NCI-H1694 treated with DMSO at 0.1 percent for 48 hours (cell line): ENCODE measurements around the gene CDK5RAP3.
"Not testable (repeated sequence)": the region's sequence is repeated elsewhere in the genome, so short reads cannot be mapped to it uniquely, and the experiment has no call there.

Experiments
- DNase-seq: peaks from one replicate; lab custom pipeline; 2025; lab: John Stamatoyannopoulos, UW

CDK5RAP3 gene, protein sequence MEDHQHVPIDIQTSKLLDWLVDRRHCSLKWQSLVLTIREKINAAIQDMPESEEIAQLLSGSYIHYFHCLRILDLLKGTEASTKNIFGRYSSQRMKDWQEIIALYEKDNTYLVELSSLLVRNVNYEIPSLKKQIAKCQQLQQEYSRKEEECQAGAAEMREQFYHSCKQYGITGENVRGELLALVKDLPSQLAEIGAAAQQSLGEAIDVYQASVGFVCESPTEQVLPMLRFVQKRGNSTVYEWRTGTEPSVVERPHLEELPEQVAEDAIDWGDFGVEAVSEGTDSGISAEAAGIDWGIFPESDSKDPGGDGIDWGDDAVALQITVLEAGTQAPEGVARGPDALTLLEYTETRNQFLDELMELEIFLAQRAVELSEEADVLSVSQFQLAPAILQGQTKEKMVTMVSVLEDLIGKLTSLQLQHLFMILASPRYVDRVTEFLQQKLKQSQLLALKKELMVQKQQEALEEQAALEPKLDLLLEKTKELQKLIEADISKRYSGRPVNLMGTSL

DNA sequence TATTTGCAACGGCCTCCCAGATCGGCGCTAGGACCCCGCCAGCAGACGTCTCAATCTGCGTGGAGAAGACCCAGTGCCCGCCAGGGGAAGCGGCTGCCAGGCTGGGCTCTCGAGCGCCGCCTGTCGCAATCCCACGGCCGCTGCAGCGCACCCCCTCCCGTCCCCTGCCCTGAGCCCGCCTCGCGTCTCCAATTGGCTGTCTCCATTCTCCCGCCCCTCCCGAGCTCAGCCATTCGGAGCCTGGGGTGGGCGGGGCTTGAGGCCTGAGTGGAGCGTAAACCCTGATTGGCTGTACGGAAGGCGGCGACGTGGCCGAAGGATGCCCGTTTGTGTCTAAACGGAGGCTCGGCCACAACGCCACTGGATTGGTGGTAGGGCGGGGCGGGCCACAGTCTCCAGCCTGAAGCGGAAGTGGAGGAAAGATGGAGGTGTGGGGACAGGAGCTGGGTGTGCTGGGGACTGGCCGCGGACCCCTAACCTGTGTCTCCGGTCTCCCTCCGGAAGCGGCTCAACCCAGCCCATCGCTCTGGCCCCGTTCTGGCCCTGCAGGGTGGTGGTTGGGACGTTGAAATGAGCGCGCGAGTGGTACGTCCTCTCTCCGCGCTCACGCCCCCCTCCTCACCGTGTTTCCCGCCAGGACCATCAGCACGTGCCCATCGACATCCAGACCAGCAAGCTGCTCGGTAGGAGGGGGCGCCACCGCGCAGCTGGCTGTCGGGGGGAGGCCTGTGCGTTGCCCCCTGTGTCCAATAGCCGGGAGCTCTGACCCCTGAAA is at the start of gene CDK5RAP3:
CDK5RAP3 (plus strand) TSS at position 389 of the 775 bp plus-strand sequence; CDS start at position 423, 34 bp downstream.
- peak; percentile 99 for DNase-seq

DNA sequence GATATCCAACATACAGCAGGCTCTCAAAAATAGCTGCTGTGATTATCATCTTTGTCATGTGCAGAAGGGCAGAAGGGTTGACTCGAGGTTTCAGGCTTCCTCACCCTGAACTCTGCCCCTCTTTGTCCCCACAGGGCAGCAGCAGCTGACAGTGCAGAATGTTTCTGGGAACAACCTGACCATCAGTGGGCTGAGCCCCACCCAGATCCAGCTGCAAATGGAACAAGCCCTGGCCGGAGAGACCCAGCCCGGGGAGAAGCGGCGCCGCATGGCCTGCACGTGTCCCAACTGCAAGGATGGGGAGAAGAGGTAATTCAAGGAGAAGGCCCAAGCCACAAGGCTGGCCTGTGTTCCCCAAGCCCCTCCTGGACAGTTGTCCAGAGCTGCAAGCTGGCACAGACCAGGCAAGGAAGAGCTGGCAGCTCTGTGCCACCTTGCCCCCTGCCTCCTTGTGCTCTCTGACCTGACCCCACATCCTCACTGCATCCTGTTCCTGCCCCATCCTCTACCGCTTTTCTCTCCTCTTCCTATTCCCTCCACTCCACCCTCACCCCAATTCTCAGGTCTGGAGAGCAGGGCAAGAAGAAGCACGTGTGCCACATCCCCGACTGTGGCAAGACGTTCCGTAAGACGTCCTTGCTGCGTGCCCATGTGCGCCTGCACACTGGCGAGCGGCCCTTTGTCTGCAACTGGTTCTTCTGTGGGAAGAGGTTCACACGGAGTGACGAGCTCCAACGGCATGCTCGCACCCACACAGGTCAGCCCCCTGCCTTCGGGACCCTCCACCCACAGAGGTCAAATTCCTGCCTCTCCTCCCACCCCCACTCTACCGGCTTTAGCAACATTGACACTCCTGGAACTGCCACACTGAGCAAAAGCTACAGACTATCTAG is 45.9 kb upstream of the CDK5RAP3 start:
- DNase-seq, result no peak

DNA sequence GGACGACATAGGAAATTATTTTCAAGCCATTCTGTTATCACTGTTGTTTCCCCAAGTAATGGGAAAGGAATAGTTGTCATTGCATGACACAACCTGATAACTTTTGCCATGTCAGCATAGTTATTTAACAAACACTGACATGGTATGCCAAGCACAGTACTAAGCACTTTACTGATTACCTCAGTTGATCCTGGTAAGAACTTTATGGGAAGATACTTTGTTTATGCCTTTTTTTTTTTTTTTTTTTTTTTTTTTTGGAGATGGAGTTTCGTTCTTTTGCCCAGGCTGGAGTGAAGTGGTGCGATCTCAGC is 45.3 kb upstream of the CDK5RAP3 start:
- DNase-seq, result no peak

DNA sequence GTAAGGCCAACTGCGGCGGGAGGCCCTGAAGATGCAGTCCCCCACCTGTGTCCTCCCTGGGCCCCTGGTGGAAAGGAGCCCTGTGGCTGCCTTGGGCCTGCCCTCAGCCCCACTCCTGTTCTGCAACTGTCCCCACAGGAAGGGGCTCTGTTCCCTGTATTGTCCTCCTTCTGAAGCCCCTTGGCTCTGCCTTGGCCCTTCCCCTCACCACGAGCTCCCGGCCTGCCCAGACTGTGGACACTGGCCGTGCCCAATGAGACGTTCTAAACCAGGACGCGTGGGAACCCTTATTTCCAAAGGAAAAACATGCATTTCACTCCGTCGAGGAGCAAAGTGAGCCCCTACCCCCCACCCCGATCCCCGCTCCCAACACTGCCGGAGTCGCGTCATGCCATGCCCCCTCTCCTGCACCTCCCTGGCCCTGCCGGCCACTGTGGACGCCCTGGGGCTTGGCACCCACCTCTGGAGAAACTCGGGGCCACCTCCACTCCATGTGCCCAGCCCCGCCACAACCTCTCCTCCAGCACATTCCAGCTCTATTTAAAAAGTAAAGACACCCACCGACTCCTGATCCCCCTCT is 43.0 kb upstream of the CDK5RAP3 start:
- no peak for DNase-seq

DNA sequence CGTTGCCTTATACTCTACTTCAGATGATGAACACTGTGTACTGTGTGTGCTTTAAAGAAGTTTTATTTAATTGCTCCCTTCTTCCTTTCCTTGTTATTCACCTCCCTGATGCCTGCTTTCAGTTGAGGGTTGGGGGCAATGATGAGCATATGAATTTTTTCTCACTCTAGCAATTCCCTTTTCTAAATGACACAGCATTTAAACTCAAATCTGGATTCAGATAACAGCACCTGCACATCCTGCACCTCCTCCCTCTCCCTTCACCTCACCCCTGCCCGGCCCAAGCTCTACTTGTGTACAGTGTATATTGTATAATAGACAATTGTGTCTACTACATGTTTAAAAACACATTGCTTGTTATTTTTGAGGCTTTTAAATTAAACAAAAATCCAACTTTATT is 42.5 kb upstream of the CDK5RAP3 start:
- no peak for DNase-seq

DNA sequence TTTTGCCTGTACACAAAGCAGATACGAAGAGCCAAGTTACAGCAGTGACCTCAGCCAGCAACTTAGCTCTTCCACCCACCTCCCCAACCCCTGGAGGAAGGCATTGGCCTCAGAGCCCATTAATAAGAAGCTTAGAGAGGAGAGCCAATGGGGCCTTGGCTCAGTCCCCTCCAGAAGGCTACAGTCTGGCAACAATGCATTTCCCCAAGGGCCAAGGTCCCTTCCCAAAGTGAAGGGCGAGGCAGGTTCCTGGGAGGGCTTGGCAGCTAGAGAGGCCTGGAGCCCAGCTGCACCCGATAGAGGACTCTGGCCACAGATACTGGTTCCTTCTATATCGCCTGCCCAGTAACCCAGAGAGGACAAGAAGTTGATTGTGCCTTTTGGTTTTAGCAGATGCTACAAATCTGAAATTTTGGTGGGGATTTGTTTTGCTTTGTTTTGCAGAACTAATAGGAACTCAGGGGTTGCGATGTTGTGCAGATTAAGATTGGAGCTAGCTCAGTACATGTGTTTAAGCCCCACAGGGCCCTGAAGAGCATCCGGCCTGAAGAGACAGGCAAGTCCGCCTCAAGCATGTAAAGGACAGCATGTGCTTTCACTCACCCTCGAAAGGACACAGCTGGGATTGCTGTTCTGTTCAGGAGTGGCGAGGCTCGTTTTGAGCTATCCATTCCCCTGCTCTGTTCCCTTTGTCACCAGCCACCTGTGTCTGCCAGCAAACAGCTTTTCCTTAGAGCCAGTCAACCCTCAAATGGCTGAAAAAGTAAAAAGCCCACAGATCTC is 41.5 kb upstream of the CDK5RAP3 start:
- no peak for DNase-seq

DNA sequence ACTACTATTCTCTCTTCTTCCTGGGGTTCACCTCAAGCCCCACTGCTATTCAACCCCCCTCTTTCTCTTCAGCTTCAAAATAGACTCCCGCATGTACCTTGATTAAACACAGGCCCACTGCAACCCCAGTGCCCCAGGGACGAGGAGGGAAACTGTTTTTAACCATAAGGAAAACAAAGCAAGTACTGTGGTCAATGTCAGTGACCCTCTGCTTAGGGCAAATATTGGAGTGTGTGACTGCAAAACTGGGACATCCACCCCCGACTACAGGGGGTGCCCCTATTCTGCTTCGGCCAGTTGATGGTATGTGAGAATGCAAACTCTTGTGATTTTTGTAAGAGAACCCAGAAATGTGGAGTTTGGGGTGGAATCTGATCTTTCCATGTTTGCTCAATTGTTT is 39.1 kb upstream of the CDK5RAP3 start:
- no peak for DNase-seq

DNA sequence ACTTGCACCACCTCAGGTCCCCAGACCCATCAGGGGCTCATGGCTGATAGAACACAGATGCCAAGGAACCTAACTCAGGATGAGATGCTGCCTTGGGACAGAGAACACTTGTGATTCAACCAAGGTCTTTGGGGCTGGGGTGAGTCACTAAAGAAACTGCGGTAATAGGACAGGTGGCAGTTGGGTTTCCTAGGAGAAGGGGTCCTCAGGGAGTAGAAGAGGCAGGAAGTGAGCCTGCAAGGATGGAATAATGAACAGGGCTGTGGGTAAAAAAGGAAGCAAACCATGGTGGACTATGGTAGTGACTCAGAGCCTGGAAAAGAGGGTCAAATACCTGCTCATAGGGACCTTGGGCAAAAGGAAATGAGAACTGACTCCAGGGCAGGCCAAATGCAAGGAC is 36.1 kb upstream of the CDK5RAP3 start:
- DNase-seq, result no peak

DNA sequence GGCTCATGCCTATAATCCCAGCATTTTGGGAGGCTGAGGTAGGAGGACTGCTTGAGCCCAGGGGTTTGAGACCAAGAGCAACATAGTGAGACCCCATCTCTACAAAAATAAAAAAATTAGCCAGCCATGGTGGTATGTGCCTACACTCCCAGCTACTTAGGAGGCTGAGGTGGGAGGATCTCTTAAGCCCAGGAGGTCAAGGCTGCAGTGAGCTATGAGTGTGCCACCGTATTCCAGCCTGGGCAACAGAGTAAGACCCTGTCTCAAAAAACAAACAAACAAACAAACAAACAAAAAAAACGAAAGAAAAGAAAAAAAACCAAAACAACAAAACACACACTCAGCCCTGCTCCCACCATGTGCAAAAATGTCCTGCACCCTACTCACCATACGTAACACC is 35.4 kb upstream of the CDK5RAP3 start:
- not testable (repeated sequence) for DNase-seq

DNA sequence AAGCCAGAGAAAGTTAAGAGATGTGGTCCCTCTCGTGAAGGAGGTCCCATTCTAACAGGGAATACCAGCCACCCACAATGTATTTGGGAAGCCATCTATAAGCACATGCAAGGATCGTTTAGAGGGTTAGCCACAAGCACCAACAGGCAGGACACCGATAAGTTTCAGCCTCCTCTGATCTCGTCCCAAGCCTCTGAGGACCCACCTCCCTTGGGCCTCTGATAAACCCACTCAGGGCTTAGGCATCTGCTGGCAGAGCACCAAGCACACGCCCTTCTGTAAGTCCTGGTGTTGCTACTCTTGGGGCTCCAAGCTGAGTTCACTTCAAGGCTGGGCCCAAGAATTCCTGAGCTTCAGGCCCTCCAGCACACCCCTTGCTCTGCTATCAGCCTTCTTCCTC is 35.0 kb upstream of the CDK5RAP3 start:
- no peak for DNase-seq

DNA sequence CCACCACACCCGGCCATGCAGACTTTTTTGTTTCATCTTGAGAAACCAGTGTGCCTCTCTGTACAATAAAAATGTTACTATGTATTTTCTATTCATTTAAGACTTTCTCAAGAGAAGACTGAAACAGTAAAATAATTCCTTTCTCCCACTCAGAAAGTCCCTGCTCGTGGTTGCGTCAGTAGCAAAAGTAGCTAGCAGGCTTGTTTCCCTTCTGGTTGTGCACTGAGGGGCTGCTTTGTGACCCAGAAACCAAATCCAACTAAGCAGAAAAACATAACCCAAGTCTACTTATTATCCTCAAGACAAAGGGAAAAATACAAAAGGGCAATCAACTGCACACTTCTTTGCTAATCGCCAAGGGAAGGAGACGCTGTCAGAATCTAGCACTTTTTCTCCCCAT is 33.0 kb upstream of the CDK5RAP3 start:
- no peak for DNase-seq

DNA sequence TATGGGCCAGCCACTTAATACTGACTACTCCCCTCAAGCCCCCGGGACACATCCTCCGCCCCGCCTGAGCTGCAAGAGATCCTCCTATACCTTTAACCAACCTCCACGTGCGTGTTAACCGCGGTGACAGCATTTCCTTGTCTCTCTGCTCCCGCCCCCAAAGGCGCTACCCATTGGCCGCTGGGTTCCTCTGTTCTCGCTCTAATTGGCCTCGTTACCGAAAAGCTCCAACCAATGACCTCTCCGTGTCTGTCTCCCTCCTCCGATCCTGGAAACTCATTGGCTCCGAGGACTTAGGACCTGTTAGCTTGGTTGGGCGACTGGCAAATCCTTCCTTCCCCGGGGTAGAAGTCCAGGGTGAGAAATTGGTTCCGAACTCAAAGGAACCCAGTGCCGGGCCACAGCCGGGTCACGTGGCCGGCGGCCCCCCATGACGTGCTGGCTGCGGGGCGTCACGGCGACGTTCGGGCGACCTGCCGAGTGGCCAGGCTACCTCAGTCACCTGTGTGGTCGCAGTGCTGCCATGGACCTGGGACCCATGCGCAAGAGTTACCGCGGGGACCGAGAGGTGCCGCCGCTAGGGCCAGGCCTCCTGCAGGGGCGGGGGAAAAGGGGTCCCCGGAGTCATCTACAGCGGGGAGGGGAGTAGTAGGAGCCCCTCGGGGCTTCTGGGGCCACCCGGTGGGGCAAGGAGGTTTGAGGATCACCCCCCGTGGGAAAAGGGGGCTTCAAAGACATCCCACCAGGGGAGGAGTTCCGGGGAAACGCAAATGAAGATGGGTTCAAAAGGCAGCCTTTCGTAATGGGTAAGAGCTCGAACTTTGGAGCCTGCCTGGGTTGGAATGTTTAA is 29.4 kb upstream of the CDK5RAP3 start, which contains the start of gene PNPO:
PNPO (plus strand) TSS at position 326 of the 850 bp plus-strand sequence; CDS start at position 431, 105 bp downstream.
- DNase-seq, result peak; percentile 98

DNA sequence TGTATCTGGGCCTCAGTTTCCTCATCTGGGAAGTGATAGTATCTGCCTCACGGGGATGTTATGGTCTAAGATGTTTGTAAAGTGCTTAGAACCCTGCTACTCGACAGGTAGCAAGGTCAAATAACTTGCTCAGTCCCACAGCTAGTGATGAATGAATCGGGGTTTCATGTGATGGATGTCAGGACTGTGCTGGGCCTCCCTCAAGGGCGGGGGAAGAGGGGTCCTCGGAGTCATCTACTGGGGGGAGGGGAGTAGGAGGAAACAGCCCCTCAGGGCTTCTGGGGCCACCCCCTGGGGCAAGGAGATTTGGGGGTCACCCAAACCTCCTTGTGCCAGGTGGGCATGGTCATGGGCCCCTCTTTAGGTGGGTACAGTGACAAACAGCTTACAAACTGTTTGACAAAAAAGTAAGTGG is 28.8 kb upstream of the CDK5RAP3 start:
- no peak for DNase-seq

DNA sequence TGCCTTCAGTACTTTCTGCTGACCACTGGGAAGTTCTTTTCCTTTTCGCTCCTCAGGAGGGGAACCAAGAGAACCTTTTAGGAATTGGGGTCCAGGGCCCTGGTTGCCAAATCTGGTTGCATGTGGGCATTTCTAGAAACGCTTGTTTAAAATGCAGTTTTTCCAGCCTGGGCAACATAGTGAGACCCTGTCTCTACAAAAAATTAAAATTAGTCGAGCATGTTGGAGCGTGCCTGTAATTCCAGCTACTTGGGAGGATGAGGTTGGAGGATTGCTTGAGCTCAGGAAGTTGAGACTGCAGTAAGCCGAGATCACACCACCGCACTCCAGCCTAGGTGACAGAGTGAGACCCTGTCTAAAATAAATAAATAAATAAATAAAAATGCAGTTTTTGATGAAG is 28.3 kb upstream of the CDK5RAP3 start:
- DNase-seq, result no peak

DNA sequence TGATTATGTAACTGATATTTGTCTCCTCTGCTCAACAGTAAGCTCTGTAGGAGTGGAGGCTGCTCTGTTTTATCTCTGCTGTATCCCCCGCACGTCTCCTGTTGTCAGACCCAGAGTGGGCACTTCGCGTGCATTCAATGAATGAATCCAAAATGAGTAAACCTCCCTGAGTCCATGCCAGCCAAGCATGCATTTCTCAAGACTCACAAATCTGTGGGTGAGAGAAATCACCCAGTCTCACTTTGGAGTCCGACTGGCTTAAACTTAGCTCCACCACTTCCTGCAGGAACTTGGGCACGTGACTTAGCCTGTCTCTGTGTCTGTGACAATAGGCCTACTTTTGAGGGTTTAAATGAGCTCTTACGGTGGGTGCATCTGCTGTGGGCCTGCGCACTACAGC is 25.8 kb upstream of the CDK5RAP3 start:
- DNase-seq, result no peak

DNA sequence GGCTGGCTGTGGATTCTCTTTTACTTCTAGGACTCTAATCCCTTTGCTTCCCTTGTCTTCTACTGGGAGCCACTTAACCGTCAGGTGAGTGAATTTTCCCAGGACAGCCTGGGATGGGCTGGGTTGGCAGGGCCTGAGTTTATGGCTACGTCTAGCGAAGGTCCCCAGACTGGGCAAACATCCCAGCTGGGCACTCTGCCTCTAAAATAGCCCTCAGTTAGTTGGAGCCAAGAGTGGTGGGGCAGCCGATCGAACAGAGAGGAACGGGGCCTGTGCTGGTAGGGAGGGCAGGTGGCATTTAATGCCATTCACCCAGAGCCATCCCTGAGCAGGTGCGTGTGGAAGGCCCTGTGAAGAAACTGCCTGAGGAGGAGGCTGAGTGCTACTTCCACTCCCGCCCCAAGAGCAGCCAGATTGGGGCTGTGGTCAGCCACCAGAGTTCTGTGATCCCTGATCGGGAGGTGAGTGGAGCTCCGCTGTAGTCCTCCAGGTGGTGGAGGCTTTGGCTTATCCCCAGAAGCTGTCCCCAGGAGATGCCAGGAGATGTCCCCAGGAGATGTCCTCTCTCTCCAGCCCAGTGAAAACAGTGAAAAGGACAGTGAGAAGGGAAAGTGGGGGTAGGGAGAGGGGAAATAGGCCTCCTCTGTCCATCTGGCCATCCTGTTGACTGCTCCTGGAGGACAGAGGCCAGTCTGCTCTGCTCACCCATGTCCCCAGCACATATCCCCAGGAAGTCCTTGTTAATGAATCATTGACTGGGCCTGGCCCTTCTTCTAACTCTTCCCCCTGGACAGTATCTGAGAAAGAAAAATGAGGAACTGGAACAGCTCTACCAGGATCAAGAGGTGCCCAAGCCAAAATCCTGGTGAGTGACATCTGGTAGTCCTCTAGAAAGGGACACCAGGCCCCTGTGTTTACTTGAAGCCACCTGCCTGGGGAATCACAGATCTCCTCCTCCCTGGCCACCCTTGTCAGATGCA is 25.1 kb upstream of the CDK5RAP3 start:
- DNase-seq, result no peak

DNA sequence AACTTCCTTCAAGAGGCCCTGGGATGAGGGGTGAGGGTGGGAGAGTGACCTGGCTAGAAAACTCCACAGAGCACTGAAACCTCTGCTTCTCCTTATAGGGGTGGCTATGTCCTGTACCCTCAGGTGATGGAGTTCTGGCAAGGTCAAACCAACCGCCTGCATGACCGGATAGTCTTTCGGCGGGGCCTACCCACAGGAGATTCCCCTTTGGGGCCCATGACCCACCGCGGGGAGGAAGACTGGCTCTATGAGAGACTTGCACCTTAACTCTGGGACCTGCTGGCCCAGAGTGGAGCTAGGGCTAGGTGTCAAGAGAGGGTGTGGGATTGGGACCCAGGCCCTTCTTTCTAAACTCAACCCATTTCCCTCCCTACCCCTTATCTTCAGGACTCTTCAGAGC is 24.4 kb upstream of the CDK5RAP3 start:
- no peak for DNase-seq

DNA sequence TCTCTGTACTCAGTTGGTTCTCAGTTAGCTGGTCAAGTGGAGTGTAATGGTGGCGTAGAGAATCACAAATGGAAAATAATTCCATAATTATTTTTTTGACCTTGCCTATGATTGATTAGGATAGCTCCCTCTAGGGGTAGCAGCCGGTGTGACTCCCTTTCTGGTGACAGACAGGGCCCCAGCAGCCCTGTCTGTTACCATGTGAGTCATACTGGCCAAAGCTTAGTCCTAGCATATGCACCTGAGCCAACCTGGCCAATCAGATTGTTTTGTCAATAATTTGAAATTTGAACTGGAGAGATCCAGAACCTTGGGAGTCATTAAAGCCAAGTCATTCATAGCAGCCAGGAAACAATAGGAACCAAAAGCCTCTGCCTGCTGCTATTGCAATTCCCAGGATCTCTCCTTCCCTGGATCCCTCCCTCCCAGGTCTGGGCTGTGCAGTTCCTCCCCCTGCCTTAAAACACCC is 23.9 kb upstream of the CDK5RAP3 start:
- peak; percentile 38 for DNase-seq
